NCI-H510A treated with DMSO at 0.1 percent for 48 hours (cell line): ENCODE results near the gene C1QB.
"Not testable (repeated sequence)": the region's sequence is repeated elsewhere in the genome, so short reads cannot be mapped to it uniquely, and the experiment has no call there.

Experiments
- DNase-seq: peaks from one replicate; lab custom pipeline; 2025; lab: John Stamatoyannopoulos, UW

The C1QB gene

DNA sequence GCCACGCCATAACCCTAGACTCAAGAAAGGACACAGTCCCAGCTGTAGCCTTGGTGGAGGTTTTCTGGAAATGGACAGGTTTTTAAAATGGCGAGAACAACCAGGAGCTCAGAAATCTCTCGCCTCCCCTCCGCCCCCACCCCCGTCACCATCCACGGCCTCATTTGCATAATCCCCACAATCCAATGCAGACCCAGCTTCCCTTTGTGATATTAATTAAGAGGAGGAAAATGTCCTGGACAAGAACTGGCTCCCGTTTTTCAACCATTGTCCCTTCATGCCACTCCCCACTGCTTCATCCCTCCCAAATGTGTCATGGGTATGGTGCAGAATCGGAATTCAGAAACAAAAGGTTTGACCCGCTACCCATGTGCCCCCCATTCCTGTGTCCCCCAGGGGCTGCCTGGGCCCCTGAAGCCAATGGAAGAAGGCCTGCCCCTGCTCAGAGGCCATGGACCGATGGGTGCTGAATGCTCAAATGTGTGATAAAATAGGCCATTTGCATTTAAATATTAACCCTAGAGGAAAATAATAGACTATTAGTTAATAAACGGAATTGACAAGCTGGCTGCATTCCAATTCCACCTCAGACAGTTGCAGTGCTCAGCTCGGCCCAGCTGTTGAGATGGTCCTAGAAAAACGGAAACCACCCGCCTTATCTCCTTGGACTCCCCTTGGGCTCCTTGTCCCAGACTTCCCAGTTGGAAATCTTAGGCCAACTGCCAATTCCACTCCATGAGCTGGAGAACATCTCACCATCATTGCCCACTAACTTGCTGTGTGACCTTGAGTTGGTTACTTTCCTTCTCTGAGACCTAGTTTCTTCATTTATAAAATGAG lies 46.9 kb downstream of the C1QB start:
- no peak for DNase-seq

GRCh38 chr1:22702296-22703085 lies 49.5 kb downstream of the C1QB start:
- DNase-seq = no peak

DNA sequence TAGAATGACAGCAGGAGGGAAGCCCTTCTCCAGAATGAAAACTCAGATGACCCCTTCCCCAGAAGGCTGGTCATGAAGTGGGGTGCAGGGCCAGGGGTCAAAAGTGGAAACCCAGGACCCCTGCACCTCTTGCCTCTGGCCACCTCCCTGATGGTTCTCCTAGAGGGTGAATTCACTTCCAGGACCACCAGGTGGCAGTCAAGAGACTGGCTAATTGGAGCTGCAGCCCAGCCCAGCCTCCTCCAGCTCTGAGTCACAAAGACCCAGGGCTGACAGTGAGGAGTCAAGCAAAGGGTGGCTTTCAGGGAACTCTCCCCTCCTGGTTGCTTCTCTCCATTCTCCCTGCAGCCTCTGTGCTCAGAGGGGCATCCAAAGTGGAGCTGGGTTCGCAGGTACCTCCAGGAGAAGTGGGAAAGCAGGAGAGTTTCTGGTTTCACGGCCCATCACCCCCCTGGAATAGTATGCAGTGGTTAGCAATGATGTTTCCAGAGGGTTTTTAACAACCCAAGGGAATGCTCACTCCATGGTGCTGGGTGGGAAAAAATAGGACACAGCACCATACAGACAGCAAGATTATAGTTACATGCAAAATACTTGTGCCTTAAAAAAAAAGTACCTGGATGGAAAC lies 51.5 kb downstream of the C1QB start:
- DNase-seq = peak; percentile 49

DNA sequence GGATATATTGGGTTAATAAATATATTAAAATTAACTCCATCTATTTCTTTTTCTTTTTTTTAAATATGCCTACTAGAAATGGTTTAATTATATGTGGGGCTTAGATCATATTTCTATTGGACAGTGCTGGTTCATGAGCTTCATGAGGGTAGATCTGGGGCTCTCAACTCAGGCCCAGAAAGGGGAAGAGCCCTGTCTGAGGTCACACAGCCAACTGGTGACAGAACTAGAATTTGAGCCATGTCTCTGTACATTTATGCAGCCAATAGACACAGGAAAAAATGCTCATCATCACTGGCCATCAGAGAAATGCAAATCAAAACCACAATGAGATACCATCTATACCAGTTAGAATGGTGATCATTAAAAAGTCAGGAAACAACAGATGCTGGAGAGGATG lies 52.5 kb downstream of the C1QB start:
- no peak for DNase-seq

- DNase-seq = not testable (repeated sequence)
Observed at GRCh38 chr1:22706100-22706499, 53.1 kb downstream of the C1QB start.

GRCh38 chr1:22708777-22709176 lies 55.7 kb downstream of the C1QB start:
- DNase-seq = no peak

DNA sequence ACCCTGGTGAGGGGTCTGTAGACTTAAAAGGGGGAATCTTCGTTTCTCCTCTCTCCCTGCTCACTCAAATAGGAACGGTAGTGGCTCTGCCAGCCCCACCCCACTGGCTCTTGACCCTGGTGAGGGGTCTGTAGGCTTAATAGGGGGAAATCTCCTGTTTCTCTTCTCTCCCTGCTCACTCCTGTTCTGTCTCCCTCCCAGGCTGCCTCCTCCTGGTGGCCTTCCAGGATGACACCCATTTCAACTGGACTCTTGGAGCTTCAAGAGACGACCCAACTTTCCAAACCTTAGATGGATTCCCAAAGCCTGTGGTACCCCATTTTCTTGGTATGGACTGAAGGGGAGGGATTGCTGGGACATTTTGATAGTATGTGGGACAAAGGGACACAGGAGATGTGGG lies 56.2 kb downstream of the C1QB start:
- DNase-seq = no peak

- DNase-seq = no peak
Observed at GRCh38 chr1:22709891-22710700, 57.1 kb downstream of the C1QB start.

DNA sequence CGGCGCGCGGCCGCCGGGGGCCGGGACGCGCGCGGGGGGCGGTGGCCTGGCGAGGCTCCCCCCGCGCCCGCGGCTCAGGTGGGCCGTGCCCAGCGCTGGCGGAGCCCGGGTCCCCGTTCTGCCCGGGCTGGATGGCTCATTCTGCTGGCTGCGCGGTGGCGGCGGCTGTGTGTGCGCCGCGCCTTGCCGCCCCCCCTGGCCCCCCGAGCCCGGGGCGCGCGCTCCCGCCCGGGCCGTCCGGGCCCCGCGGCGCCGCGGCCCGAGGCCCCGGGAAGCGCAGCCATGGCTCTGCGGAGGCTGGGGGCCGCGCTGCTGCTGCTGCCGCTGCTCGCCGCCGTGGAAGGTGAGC lies 57.6 kb downstream of the C1QB start, which contains the start of gene EPHB2:
TSS of gene EPHB2 (plus strand) at position 139 of the 349 bp plus-strand sequence. CDS start at position 283, 144 bp downstream.
- no peak for DNase-seq

- DNase-seq = no peak
Observed at GRCh38 chr1:22711071-22711470, 58.0 kb downstream of the C1QB start.
